Spleen (tissue), 7 donors: ENCODE results near the gene PIP5KL1.

Source experiments
- POLR2A ChIP-seq, 3 donors: fragments of 450-650 bp; IDR thresholded peaks; one replicate each; pipeline ENCODE4 v1.5.1; 2017; ENCODE audit warnings: antibody characterized with exemption in 3 of 3, mild to moderate bottlenecking in 1 of 3
- TF ChIP-seq, protein P1 (sequence below), 11 experiments: fragments of 200-600 bp in 7 of 11; fragments of 450-650 bp in 4 of 11; sonication (generic) in 4 of 11; IDR thresholded peaks in 8 of 11; conservative IDR thresholded peaks in 3 of 11; 1 replicate in 7 of 11; 2 replicates in 4 of 11; pipeline versions ENCODE4 v1.4.0 to v1.8.0; 2016 to 2021; ENCODE audit warnings: antibody characterized with exemption in 11 of 11, inconsistent platforms in 4 of 11, mild to moderate bottlenecking in 1 of 11
- donor health status: DM: no; HTN: no; CAD: no; lungs with moderate emphysema.
- donor health status: DM: no; HTN: no; CAD: no.
- donor health status: DM: no; HTN: no; CAD: no.

DNA sequence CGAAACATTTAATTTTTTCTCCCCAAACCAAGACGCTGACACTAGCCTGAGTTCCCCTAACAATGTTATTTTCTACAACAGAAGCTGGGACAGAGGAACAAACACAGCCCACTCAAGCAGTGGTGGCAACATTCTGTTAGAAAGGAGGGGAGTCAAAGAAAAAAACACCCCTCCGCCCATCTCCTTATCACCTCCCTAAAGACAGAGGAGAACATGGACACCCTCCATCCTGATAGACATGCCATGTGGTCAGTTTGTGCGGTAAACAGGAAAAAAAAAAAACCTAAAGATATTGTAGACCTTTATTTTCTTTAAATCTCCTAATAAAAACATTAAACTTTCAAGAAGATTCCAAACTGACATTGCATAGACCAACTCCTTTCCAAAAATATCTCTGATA lies 10.0 kb upstream of the PIP5KL1 start:
- TF ChIP-seq POLR2A (IDR thresholded peaks at IDR 0.05): no peak
- TF ChIP-seq, protein P1, sequence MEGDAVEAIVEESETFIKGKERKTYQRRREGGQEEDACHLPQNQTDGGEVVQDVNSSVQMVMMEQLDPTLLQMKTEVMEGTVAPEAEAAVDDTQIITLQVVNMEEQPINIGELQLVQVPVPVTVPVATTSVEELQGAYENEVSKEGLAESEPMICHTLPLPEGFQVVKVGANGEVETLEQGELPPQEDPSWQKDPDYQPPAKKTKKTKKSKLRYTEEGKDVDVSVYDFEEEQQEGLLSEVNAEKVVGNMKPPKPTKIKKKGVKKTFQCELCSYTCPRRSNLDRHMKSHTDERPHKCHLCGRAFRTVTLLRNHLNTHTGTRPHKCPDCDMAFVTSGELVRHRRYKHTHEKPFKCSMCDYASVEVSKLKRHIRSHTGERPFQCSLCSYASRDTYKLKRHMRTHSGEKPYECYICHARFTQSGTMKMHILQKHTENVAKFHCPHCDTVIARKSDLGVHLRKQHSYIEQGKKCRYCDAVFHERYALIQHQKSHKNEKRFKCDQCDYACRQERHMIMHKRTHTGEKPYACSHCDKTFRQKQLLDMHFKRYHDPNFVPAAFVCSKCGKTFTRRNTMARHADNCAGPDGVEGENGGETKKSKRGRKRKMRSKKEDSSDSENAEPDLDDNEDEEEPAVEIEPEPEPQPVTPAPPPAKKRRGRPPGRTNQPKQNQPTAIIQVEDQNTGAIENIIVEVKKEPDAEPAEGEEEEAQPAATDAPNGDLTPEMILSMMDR (IDR thresholded peaks at IDR 0.05 in 8 of 11, conservative IDR thresholded peaks at IDR 0.05 in 3 of 11): no peak
